ENCODE data around the gene RGR.
A peak's percentile ranks its signal among the peaks of the same experiment; 100 is the strongest.
"Not testable (repeated sequence)": the region's sequence is repeated elsewhere in the genome, so short reads cannot be mapped to it uniquely, and the experiment has no call there.

Gene RGR

DNA sequence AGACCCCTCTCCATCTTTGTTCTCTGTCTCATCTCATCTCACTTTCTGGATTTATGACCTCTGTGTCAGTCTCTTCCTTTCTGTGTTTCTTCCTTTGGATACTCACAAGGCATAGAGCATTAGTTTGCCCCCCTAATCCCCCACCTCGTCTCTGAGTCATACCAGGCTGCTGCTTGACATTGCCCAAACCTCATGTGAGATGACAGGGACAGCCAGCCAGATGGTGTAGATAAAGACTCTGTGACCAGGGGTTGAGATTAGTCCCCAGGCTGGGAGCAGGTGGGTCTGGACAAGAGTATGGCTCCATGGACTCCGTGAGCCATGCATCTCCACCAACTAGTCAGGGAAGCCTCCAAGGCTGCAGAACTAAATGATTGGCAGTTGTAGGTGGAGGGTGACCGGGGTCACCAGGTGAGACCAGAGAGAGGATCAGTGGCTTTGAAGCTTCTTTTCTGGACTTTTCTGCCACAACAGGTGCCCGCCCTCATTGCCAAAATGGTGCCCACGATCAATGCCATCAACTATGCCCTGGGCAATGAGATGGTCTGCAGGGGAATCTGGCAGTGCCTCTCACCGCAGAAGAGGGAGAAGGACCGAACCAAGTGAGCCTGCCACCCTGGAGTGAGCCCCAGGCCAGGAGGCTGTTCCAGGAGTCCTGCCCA lies 13.3 kb downstream of the RGR start:
- no peak for DNase-seq (ENCODE audit: low read depth)

DNA sequence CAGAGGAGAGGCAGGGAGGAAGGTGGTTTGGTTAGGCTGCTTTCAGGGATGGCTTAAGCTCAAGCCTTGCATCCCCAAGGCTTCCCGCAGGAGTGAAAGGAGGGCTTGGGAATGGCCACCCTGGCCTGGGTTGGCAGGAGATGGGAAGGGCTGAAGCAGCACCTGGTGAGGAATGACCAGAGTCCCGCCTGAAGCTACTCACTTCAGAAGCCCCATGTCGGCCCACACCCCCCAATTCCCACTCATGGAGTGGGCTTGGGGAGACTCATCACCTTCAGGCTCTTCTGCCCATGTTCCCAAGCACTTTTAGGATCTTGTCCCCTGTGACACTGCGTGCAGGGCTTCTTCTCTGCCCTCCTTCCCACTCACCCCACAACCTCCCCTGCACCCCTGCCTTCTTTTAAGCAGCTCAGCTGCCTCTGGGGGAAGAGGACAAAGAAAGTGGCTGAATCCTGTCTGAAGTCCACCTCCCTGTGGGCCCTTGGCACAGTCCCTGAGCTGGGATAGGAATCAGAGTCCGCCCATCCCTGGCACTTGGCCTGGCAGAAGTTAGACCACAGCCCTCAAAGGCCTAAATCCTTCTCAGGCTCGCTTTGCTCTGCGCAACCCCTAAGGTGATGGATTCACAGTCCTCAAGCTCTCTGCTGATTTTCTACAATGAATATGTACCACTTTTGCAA lies 16.5 kb downstream of the RGR start:
- DNase-seq (ENCODE audit: low read depth) = no peak

DNA sequence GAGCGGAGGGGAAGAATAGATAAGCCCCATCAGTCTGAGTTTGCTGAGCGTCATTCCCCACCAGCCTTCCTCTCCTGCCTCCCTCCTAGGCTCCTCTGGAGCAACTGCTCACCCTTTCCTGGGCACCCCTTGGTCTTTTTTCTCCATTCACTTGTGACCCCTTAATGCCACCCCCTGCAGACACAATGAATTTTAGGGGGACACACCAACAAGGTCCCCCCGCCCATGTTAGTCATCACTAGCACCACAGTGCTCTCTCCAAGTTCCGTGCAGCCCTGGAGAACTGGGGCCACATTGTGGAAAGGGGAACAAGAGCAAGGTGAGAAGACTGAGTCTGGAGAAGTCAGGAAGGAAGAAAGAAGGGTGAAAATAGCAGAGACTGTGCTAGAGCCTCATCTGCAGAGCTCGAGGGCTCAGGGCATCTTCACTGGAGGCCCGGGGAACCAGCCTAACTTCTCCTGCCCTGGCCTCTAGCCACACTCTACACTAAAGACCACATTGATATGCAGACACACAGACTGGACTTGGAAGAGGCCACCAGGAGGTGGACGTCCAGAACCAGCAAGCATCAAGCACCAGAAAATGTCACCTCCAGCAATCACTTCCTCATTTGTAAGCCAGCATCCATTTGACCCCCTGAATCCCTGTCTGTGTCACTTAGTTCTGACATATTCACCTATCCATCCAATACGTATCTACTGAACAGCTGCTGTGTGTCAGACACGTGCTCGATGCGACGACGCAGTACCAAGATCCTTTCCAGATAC lies 17.5 kb downstream of the RGR start:
- no peak for DNase-seq (ENCODE audit: low read depth)

DNA sequence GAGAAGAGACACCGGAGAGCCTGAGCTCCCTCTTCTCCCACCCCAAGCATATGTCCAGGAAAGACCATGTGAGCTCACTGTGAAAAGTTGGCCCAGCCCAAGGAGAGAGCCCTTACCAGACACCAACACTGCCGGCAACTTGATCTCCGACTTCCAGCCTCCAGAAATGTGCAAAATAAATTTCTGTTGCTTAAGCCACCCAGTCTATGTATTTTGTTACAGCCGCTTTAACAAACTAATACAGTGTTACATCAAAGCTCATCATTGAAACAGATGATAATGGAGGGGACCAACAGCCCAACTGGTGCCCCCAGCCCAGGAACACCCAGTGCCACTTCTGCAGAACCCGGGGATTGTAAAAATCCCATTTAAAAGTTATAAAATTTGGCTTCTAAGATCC lies 18.9 kb downstream of the RGR start:
- DNase-seq (ENCODE audit: low read depth) = no peak

DNA sequence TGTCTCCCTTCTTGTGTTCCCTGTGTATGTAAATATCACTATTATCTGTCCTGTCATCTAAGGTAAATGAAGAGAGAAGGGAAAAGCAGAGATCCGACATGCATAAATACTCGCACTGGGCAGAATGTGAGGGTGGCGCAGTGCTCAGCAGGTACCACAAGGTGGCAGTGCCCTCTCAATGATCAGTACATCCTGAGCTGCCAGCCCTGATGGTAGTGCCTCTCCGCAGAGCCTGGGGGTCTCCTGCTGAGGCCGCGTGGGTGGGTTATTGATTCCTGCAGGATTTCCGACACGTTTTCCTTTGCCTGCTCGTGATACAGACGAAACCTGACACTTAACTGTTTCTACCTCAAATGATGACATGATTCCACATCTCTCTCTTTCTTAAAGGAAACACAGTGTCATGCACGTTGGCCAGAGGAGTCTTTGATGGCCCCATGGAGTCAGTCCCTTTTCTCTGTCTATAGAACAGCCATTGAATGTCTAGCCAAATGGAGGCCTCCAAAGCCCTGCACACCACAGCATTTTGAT lies 19.8 kb downstream of the RGR start:
- peak; percentile 53 for DNase-seq (ENCODE audit: low read depth)

DNA sequence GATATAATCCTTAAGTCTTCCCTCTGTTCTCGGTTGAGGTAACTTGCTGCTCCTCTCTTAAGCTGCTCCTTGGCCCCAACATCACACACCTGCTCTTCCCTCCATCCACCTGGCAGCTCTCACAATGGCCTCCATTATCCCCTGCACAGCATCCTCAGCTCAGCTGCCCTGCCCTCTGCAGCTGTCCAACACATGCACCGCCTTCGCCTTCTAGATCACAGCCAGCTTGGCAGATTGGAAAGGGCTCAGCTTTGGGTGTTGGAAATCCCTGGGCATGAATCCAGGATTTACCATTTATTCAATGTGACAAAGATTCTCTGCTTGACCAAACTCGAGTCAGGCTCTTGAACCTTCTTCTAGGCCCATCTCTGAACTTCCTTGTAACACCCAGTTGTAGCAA lies 20.6 kb downstream of the RGR start:
- no peak for DNase-seq (ENCODE audit: low read depth)

DNA sequence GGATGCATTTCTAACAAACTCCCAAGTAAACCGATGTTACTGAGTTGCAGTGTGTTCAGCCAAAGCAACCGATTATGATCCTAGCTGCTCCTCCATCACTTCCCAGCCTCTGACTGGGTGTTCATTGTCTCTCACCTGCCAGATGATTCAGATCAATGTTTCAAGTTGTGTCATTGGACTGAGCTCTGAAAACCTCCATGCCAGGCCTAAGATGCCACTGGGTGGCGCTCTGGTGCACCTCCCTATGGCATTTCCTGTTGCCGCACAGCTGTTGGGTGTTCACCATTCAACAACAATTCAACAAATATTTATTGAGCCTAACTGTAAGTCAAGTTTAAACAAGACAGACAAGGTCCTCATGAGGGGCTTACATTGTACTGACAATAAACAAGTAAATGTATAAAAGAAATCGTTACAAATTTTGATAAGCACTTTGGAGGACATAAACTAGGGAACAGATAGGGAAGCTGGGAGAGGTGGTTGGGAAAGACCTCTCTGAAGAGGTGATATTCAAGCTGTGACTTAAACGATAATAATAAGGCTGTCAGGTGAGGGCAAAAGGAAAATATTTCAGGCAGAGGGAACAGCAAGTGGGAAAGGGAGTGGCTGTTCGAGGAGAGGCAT lies 22.8 kb downstream of the RGR start:
- peak; percentile 70 for DNase-seq (ENCODE audit: low read depth)

DNA sequence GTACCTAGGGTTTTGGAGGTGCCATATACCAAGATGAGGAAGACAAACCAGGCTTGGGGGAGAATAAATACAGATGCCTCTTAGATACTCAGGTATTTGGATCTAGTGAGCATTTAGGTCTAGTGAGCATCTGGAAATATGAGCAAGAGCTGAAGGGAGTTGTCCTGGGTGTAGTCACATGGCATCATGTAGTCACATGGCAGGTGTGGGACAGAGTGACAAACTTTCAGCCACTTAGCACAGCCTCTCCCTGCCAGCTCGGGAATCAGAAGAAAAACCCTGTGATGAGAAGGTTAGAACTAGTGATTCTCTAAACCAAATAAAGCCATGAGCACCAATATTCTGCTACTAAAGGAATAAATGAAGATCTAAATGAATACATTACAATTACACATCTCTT lies 24.3 kb downstream of the RGR start:
- no peak for DNase-seq (ENCODE audit: low read depth)

DNA sequence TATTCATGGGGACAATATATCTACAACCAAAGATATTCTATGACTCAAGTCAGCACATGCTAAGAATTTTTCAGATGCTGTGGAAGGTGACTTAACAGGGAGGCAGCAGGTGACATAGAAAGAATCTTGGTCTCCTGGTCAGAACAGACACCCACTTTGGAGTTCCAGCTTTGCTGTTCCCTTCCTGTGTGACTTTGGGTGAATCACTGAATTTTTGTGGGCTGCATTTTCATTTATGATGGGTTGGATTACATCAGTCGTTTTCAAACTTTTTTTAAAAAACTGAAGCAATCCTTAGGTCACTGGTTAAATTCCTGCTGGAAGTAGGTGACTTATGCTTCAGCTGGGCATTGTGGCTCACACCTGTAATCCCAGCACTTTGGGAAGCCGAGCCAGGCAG lies 24.9 kb downstream of the RGR start:
- peak; percentile 78 for DNase-seq (ENCODE audit: low read depth)

DNA sequence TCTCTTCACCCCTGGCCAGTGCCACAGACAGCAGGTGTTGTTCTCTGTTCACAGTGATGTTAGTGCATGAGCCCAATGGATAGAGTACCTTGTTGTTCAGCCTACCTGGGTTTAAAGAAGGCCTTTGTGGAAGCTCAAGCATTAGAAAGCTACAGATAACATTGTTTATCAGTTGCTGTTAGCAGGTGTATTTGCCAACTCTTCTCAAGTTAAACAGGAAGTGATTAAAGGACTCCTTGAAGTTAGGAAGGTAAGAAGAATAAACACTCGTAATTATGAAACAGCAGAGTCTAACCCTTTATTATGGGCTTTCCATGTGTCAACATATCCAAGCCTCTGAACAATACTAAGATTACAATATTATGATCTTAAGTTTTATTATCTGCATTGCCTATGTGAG lies 25.9 kb downstream of the RGR start:
- no peak for DNase-seq (ENCODE audit: low read depth)

DNA sequence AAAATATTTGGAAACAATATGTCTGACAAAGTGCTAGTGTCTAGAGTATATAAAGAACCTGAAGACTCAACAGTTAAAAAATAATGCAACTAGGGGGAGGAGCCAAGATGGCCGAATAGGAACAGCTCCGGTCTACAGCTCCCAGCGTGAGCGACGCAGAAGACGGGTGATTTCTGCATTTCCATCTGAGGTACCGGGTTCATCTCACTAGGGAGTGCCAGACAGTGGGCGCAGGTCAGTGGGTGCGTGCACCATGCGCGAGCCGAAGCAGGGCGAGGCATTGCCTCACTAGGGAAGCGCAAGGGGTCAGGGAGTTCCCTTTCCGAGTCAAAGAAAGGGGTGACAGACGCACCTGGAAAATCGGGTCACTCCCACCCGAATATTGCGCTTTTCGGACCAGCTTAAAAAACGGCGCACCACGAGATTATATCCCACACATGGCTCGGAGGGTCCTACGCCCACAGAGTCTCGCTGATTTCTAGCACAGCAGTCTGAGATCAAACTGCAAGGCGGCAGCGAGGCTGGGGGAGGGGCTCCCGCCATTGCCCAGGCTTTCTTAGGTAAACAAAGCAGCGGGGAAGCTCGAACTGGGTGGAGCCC lies 35.1 kb downstream of the RGR start:
- not testable (repeated sequence) for DNase-seq (ENCODE audit: low read depth)

DNA sequence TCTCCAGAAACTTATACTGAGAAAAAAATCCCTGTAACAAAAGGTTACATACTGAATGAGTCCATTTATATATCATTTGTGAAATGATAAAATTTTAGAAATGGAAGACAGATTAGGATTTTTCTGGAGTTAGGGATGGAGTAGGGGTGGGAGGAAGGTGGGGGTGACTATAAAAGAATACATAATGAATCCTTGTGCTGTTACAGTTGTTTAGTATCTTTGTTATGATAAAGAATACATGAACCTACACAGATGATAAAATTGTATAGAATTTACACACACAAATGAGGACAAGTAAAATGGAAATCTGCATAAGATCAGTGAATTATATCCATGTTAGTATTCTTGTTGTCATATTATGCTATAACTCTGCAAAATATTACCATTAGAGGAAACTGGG lies 41.8 kb downstream of the RGR start:
- no peak for DNase-seq (ENCODE audit: low read depth)

DNA sequence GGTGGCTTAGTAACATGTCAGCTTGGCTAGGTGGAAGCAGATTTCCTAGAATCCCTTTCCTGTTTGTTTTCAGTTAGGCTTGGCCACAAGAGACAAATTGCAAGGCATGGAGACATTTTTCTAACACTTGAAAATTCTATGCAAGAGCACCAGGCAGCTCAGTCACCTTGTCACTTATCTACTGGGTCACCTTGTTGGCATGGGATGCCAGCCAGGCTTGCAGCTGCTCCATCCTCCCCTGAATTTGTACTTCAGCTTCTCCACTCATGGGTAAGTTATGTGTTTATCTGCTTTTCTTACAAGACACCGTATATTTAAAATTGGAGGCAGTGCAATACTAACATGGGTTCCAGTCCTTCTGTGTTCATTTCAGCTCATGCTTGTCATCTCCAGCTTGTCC lies 43.3 kb downstream of the RGR start:
- DNase-seq (ENCODE audit: low read depth) = no peak

DNA sequence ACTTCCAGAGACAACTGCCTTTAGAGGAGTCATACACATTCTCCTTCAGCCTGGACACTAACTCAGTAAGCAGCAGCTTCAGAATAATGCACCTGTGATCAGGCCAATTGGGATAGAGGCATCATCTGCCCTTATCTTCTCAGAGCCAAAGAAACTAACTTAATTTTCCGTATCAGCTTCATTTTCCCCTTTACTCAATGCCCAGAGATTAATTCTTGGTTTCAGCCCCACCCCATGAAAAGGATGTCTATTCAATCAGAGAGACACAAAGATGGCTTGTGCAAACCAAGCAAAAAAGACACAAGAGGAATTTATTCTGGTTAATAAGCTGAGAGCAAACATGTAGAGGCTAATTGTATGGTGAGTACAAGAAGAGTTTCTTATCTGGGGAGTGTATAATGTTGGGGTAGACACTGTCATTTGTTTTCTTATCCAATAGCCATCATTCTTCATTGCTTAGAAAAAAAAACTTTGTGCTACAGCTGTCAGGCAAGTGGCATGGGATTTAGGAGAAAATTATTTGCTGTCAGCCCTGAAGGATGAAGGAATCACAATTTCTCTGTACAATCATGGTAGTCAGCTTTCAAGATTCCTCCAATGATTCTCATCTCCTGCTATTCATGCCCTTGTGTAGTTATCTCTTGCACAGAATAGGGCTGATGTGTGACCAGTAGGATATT lies 44.8 kb downstream of the RGR start:
- DNase-seq (ENCODE audit: low read depth) = no peak

DNA sequence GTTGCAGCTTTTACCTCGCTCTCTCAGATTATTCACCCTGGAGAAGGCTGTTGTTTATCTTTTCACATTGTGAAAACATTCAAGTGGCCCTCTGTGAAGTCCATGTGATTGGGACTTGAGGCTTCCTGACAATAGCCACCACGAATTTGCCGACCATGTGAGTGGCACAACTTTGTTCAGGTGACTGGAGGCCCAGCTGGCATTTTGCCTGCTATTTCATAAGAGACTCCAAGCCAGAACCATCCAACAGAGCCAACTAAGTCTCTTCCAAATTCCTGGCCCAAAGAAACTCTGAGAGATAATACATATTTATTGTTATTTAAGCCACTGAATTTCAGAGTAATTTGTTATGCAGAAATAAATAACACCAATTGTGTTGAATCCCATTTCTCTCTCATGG lies 45.4 kb downstream of the RGR start:
- DNase-seq (ENCODE audit: low read depth) = no peak

DNA sequence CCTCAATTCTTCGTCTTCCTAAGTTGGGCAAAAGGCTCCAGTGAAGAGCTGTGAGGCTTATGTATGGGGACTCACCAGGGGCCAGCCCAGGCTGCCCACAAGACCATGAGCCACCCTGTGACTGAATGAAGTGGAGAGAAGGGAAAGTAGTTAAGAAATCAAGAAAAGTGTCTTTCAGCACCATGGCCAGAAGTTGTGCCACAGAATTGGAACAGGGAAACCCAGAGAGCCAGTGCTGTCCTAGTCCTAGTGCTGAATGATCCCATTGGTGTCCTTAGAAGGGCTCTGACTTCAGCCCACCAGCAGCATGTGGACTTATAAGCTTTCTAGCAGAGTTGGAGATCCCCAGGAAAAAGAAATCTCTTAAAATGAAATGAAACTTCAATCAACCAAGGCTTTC lies 46.5 kb downstream of the RGR start:
- peak; percentile 63 for DNase-seq (ENCODE audit: low read depth)

DNA sequence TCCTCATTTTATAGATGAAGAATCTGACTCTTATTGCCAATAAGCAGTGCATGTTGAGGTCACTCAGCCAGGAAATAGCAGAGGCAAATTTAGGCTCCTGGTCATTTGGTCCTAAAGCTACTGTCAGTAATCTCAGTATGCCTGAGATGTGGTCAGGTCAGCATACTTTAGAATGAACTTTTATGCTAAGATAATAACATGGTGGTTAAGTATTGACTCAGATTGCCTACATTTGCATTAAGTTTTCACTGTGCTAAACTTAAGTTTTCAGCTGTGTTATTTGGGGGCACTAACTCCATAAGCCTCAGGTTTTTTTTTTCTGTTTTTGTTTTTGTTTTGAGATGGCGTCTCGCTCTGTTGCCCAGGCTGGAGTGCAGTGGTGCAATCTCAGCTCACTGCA lies 47.6 kb downstream of the RGR start:
- DNase-seq (ENCODE audit: low read depth) = no peak

DNA sequence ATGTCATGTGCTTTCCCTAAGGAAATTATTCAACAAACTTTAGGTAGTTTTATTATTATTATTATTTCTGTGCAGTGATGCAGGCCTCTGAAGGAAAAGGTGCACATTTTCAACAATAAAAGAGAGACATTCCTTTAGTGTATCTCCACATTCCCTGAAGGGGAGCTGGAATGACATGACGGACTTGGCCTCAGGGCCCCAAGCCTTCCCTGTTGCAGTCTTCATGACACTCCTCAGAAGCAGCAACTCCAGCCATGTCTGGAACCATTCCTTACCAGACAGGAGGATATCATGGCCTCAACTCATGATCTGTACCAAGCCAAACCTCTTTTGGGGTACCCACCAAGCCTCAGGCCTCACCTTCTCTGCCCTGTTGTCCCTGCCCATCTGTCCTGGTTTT lies 48.3 kb downstream of the RGR start:
- no peak for DNase-seq (ENCODE audit: low read depth)

DNA sequence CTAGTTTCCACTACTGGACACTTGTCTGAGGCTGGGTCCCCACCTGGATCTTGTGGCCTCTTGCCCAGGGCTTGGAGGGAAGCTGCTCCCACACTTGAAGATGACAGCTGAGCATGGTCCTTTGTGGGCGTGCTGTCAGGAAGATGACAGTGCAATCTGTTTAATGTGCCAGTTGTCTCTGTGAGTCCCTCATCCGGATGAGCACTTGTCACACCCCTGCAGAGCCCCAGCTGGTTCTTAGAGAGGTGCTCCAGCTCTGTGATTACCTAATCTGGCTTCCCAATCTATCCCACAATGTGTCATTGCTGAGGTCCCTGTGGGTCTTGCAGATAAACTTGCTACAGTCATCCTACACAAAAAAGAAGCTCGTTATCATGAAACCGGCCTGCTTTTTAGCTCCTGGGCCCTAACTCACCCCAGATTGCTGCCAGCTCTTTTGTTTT lies 48.7 kb downstream of the RGR start:
- no peak for DNase-seq (ENCODE audit: low read depth)

DNA sequence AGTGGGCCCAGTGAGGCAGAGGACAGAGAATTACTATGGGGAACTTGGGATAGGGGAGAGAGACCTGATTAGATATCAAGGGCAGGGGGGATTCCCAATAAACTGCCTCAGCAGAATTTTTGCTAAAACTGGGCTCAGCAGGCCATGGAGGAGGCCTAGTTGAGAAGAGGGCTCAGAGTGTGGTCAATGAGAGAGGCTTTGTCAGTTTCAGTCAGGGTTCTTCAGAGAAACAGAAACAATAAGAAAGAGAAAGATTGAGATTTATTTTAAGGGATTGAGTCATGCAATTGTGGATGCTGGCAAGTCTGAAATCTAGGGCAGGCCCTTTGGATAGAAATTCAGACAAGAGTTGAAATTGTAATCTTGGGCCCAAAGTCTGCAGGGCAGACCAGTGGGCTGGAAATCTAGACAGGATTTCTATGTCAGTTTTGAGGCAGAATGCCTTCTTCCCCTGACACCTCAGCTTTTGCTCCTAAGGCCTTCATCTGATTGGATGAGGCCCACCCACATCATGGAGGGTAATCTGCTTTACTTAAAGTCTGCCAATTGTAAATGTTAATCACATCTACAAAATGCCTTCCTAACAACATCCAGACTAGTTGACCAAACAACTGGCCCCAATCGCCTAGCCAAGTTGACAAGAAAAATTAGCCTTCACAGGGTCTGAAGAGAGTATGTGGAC lies 50.1 kb downstream of the RGR start:
- no peak for DNase-seq (ENCODE audit: low read depth)
